Caco-2 (cell line): ENCODE results near the gene MCM3AP. TPM values are rescaled to one million over a fixed set of nuclear protein-coding genes. Genes with fewer than 3 reads are reported as not detected.

ENCODE experiments used
- BruUV-seq: library from RNA; stranded (reverse); fragments of 400-500 nt; replicated peaks from 2 replicates; lab custom pipeline; 2021; lab: Mats Ljungman, UMichigan
- CTCF ChIA-PET: fragments of 300-600 bp; sonication (Branson Sonifier 250); formaldehyde crosslinking; loops from one replicate; lab custom pipeline; 2022; ENCODE audit warnings: antibody characterized with exemption; lab: Charles Lee
- POLR2A ChIA-PET: fragments of 300-600 bp; sonication (Branson Sonifier 250); formaldehyde crosslinking; loops from one replicate; lab custom pipeline; 2022; ENCODE audit warnings: antibody characterized with exemption; lab: Charles Lee
- DNase-seq, 2 experiments: peaks; one replicate each; pipeline versions ENCODE4 v3.0.0 to v3.0.0-alpha.2; 2020 to 2022
- H3K27me3 ChIP-seq: replicated peaks from 2 replicates; pipeline ENCODE4 v1.6.0; 2011; ENCODE audit warnings: low read length; ENCODE audit not compliant: control insufficient read depth, insufficient read depth
- H3K36me3 ChIP-seq: 2 replicates; pipeline ENCODE4 v1.5.1; 2011; ENCODE audit warnings: low read length; ENCODE audit not compliant: control insufficient read depth, insufficient read depth
- H3K4me1 ChIP-seq: fragments of 250-450 bp; sonication (Bioruptor Pico); 2 replicates; pipeline ENCODE4 v1.5.1; 2020; ENCODE audit warnings: mild to moderate bottlenecking
- H3K4me3 ChIP-seq: 2 replicates; pipeline ENCODE4 v1.5.1; 2011; ENCODE audit warnings: low read depth, mild to moderate bottlenecking, control low read depth, low read length
- H3K9me3 ChIP-seq: fragments of 250-450 bp; sonication (Bioruptor Pico); 2 replicates; pipeline ENCODE4 v1.5.1; 2020; ENCODE audit warnings: mild to moderate bottlenecking, moderate library complexity
- H3K27ac Mint-ChIP-seq: one replicate; pipeline ENCODE4 v1.8.0; 2022; ENCODE audit warnings: mixed read lengths; ENCODE audit not compliant: unreplicated experiment
- H3K27me3 Mint-ChIP-seq: one replicate; pipeline ENCODE4 v1.8.0; 2022; ENCODE audit warnings: mixed read lengths; ENCODE audit not compliant: insufficient read depth, unreplicated experiment
- H3K36me3 Mint-ChIP-seq: one replicate; pipeline ENCODE4 v1.8.0; 2022; ENCODE audit warnings: mild to moderate bottlenecking, mixed read lengths; ENCODE audit not compliant: insufficient read depth, unreplicated experiment
- H3K4me1 Mint-ChIP-seq: one replicate; pipeline ENCODE4 v1.8.0; 2022; ENCODE audit warnings: low read depth, mixed read lengths; ENCODE audit not compliant: unreplicated experiment
- H3K4me3 Mint-ChIP-seq: one replicate; pipeline ENCODE4 v1.8.0; 2022; ENCODE audit warnings: mild to moderate bottlenecking, moderate library complexity, mixed read lengths; ENCODE audit not compliant: unreplicated experiment
- H3K9me3 Mint-ChIP-seq: one replicate; pipeline ENCODE4 v1.8.0; 2022; ENCODE audit warnings: mixed read lengths; ENCODE audit not compliant: unreplicated experiment
- CTCF ChIP-seq, 2 experiments: fragments of 200-600 bp in 1 of 2; IDR thresholded peaks; 1 replicate in 1 of 2; 2 replicates in 1 of 2; pipeline versions ENCODE4 v1.5.1 to v1.8.0; 2011 to 2022; ENCODE audit warnings: antibody characterized with exemption in 1 of 2, control low read depth in 1 of 2, inconsistent platforms in 1 of 2, low read depth in 1 of 2, low read length in 1 of 2, mild to moderate bottlenecking in 1 of 2, moderate library complexity in 1 of 2; ENCODE audit not compliant: insufficient read depth in 1 of 2, severe bottlenecking in 1 of 2, unreplicated experiment in 1 of 2
- intact Hi-C: fragments of 100-400 bp; cut with micrococcal nuclease; formaldehyde crosslinking; loops from one replicate; pipeline ENCODE4 v1.10.0; 2022; ENCODE audit not compliant: unreplicated experiment
- total RNA-seq: library from RNA; stranded (reverse); gene quantifications from 2 replicates; pipeline ENCODE4 v1.2.3, GENCODE V29; 2022

MCM3AP gene
- total RNA-seq, 1 experiment from 2014 or later: 88.1 TPM

- Histone ChIP-seq H3K27me3 (no peaks in the 10 kb centered on the region), H3K36me3 (no peaks in the 10 kb centered on the region; the same call in 1 of the 2 replicates), H3K4me1 (peaks cover 7% of the 10 kb centered on the region; the same call in 1 of the 2 replicates), H3K4me3 (no peak overlapping the region), H3K9me3 (no peaks in the 10 kb centered on the region)
- Mint-ChIP-seq H3K4me1 (peaks cover 8% of the 10 kb centered on the region), H3K27me3 (no peaks in the 10 kb centered on the region), H3K27ac (no peak overlapping the region), H3K4me3 (no peak overlapping the region), H3K36me3 (peaks cover 53% of the 10 kb centered on the region), H3K9me3 (no peaks in the 10 kb centered on the region)
- ChIA-PET POLR2A (no interaction called here), CTCF (no interaction called here)
- TF ChIP-seq CTCF (IDR thresholded peaks at IDR 0.05; ENCODE audit: insufficient read depth in 1 of 2, low read depth in 1 of 2, low read length in 1 of 2, severe bottlenecking in 1 of 2, unreplicated experiment in 1 of 2): no peak
- no TSS peak for BruUV-seq
- intact Hi-C loops: loop anchor here (10.0 kb wide), 1 partner anchor 76 kb away; no protein-coding TSS in a partner anchor
- DNase-seq: no peak
These were observed 64.6 kb downstream of the MCM3AP start for GRCh38 chr21:46220847-46221246.

- BruUV-seq: no TSS peak
- CTCF ChIA-PET: no interaction called here
- intact Hi-C loops: loop anchor here (10.0 kb wide), 1 partner anchor 76 kb away; no protein-coding TSS in a partner anchor
- Histone ChIP-seq H3K4me3 (no peak overlapping the region), H3K4me1 (peaks cover 7% of the 10 kb centered on the region; the same call in 1 of the 2 replicates), H3K36me3 (no peaks in the 10 kb centered on the region; the same call in 1 of the 2 replicates), H3K9me3 (no peaks in the 10 kb centered on the region), H3K27me3 (no peaks in the 10 kb centered on the region)
- H3K4me1 Mint-ChIP-seq: peaks cover 8% of the 10 kb centered on the region
- no peak for TF ChIP-seq CTCF (IDR thresholded peaks at IDR 0.05; ENCODE audit: insufficient read depth in 1 of 2, low read depth in 1 of 2, low read length in 1 of 2, severe bottlenecking in 1 of 2, unreplicated experiment in 1 of 2)
- DNase-seq: no peak
- POLR2A ChIA-PET: no interaction called here
- no peaks in the 10 kb centered on the region for H3K27me3 Mint-ChIP-seq
- no peak overlapping the region for H3K27ac Mint-ChIP-seq
- H3K36me3 Mint-ChIP-seq: peaks cover 50% of the 10 kb centered on the region
- H3K4me3 Mint-ChIP-seq: no peak overlapping the region
- H3K9me3 Mint-ChIP-seq: no peaks in the 10 kb centered on the region
These were observed 65.1 kb downstream of the MCM3AP start for GRCh38 chr21:46220275-46220810.

GRCh38 chr21:46219591-46220239 lies 65.7 kb downstream of the MCM3AP start:
- Histone ChIP-seq H3K27me3 (no peaks in the 10 kb centered on the region), H3K36me3 (no peaks in the 10 kb centered on the region; the same call in 1 of the 2 replicates), H3K4me3 (no peak overlapping the region), H3K9me3 (no peaks in the 10 kb centered on the region), H3K4me1 (peaks cover 5% of the 10 kb centered on the region; the same call in 1 of the 2 replicates)
- H3K4me1 Mint-ChIP-seq: peaks cover 8% of the 10 kb centered on the region
- ChIA-PET POLR2A (no interaction called here), CTCF (no interaction called here)
- H3K27ac Mint-ChIP-seq: no peak overlapping the region
- H3K36me3 Mint-ChIP-seq: peaks cover 50% of the 10 kb centered on the region
- no peak overlapping the region for H3K4me3 Mint-ChIP-seq
- TF ChIP-seq CTCF (IDR thresholded peaks at IDR 0.05; ENCODE audit: insufficient read depth in 1 of 2, low read depth in 1 of 2, low read length in 1 of 2, severe bottlenecking in 1 of 2, unreplicated experiment in 1 of 2): no peak
- no TSS peak for BruUV-seq
- no peaks in the 10 kb centered on the region for H3K9me3 Mint-ChIP-seq
- no peaks in the 10 kb centered on the region for H3K27me3 Mint-ChIP-seq
- no peak for DNase-seq
- intact Hi-C loops: loop anchor here (10.0 kb wide), 1 partner anchor 75 kb away; no protein-coding TSS in a partner anchor
